Endothelial cell of umbilical vein (primary cell): ENCODE results near the gene DNAH6. TPM values are rescaled to one million over a fixed set of nuclear protein-coding genes. Genes with fewer than 3 reads are reported as not detected.
A peak's percentile ranks its signal among the peaks of the same experiment; 100 is the strongest.

Source experiments
- BruUV-seq: library from RNA; stranded (reverse); fragments of 400-500 nt; replicated peaks from 2 replicates; lab custom pipeline; 2021; lab: Mats Ljungman, UMichigan
- CTCF ChIA-PET: fragments of 300-600, 350-600 bp; sonication (Branson Sonifier 250); formaldehyde crosslinking; loops from one replicate; lab custom pipeline; 2021; ENCODE audit warnings: antibody characterized with exemption, inconsistent platforms; lab: Charles Lee
- POLR2A ChIA-PET: fragments of 300-600, 350-600 bp; sonication (Branson Sonifier 250); formaldehyde crosslinking; loops from one replicate; lab custom pipeline; 2021; ENCODE audit warnings: antibody characterized with exemption, inconsistent platforms; lab: Charles Lee
- DNase-seq: peaks from one replicate; pipeline ENCODE4 v3.0.0-alpha.2; 2011; ENCODE audit warnings: low read depth, low spot score
- FAIRE-seq: peaks from 2 replicates; lab custom pipeline; 2011; peaks lifted over from hg19 to GRCh38; lab: Jason Lieb, UNC
- H2AFZ ChIP-seq: 2 replicates; pipeline ENCODE4 v1.6.0; 2012; ENCODE audit warnings: low read depth, low read length, control low read depth, inconsistent platforms
- H3K27ac ChIP-seq: 2 replicates; pipeline ENCODE4 v1.5.1; 2011; ENCODE audit warnings: low read depth, mild to moderate bottlenecking, control low read depth, low read length, moderate library complexity; ENCODE audit not compliant: insufficient read depth
- H3K27me3 ChIP-seq, 2 experiments: 2 replicates each; pipeline versions ENCODE4 v1.6.0 to v1.6.1; 2011; ENCODE audit warnings: low read length in 2 of 2, mixed read lengths in 1 of 2; ENCODE audit not compliant: control insufficient read depth in 2 of 2, insufficient read depth in 2 of 2
- H3K36me3 ChIP-seq, 2 experiments: 2 replicates in 1 of 2; 3 replicates in 1 of 2; pipeline ENCODE4 v1.5.1; 2011; ENCODE audit warnings: low read length in 2 of 2, mild to moderate bottlenecking in 1 of 2, moderate library complexity in 1 of 2; ENCODE audit not compliant: control insufficient read depth in 2 of 2, insufficient read depth in 2 of 2; ENCODE audit errors: extremely low read depth in 1 of 2
- H3K4me1 ChIP-seq: 3 replicates; pipeline ENCODE4 v1.5.1; 2011; ENCODE audit warnings: mild to moderate bottlenecking, low read length; ENCODE audit not compliant: control insufficient read depth, insufficient read depth; ENCODE audit errors: extremely low read depth
- H3K4me2 ChIP-seq: 2 replicates; pipeline ENCODE4 v1.6.1; 2011; ENCODE audit warnings: low read length, control low read depth, mixed read lengths; ENCODE audit not compliant: insufficient read depth
- H3K4me3 ChIP-seq, 3 experiments: fragments of 200-600 bp in 1 of 3; sonication (generic), shearing (Covaris generic) in 1 of 3; replicated peaks in 1 of 3; 2 replicates each; pipeline ENCODE4 v1.5.1; 2011 to 2016; ENCODE audit warnings: control low read depth in 3 of 3, low read length in 3 of 3, mild to moderate bottlenecking in 2 of 3, inconsistent platforms in 1 of 3, low read depth in 1 of 3, moderate library complexity in 1 of 3; ENCODE audit not compliant: insufficient read depth in 1 of 3
- H3K79me2 ChIP-seq: 2 replicates; pipeline ENCODE4 v1.6.0; 2012; ENCODE audit warnings: low read length, inconsistent platforms; ENCODE audit not compliant: control insufficient read depth, insufficient read depth
- H3K9ac ChIP-seq: replicated peaks from 2 replicates; pipeline ENCODE3; 2011; ENCODE audit warnings: low read length, control low read depth; ENCODE audit not compliant: insufficient read depth; ENCODE audit errors: extremely low read depth
- H3K9me1 ChIP-seq: replicated peaks from 3 replicates; pipeline ENCODE4 v1.6.0; 2011; ENCODE audit warnings: mild to moderate bottlenecking, low read length; ENCODE audit not compliant: control insufficient read depth, insufficient read depth; ENCODE audit errors: extremely low read depth
- H3K9me3 ChIP-seq: replicated peaks from 2 replicates; pipeline ENCODE4 v1.5.1; 2012; ENCODE audit warnings: low read length, inconsistent platforms; ENCODE audit not compliant: control insufficient read depth, insufficient read depth
- H4K20me1 ChIP-seq: replicated peaks from 2 replicates; pipeline ENCODE3; 2011; ENCODE audit warnings: mild to moderate bottlenecking, low read length; ENCODE audit not compliant: control insufficient read depth, insufficient read depth; ENCODE audit errors: extremely low read depth
- EZH2 ChIP-seq: IDR thresholded peaks from 2 replicates; pipeline ENCODE4 v1.6.1; 2012; ENCODE audit warnings: borderline replicate concordance, low read depth, mild to moderate bottlenecking, moderate library complexity, low read length, inconsistent platforms; ENCODE audit not compliant: severe bottlenecking
- FOS ChIP-seq: IDR thresholded peaks from 2 replicates; pipeline ENCODE4 v1.6.1; 2011; ENCODE audit warnings: mild to moderate bottlenecking, low read length, moderate library complexity, borderline replicate concordance; ENCODE audit not compliant: insufficient read depth
- GATA2 ChIP-seq: IDR thresholded peaks from 2 replicates; pipeline ENCODE4 v1.7.0; 2011; ENCODE audit warnings: low read depth, mild to moderate bottlenecking, moderate library complexity, mixed read lengths, low read length; ENCODE audit not compliant: insufficient read length, insufficient read depth
- JUN ChIP-seq: IDR thresholded peaks from 2 replicates; pipeline ENCODE4 v1.6.1; 2011; ENCODE audit warnings: borderline replicate concordance, low read depth; ENCODE audit not compliant: insufficient read length, insufficient read depth
- MYC ChIP-seq: IDR thresholded peaks from one replicate; pipeline ENCODE4 v1.6.1; 2011; ENCODE audit warnings: mild to moderate bottlenecking, low read depth, low read length
- POLR2A ChIP-seq: IDR thresholded peaks from 2 replicates; pipeline ENCODE4 v1.6.1; 2012; ENCODE audit warnings: low read depth, mild to moderate bottlenecking, control low read depth, low read length
- POLR2AphosphoS5 ChIP-seq: IDR thresholded peaks from 2 replicates; pipeline ENCODE4 v1.6.1; 2012; ENCODE audit warnings: low read depth, mild to moderate bottlenecking, control low read depth, low read length, moderate library complexity; ENCODE audit not compliant: insufficient read depth
- dilution Hi-C: fragments of 300-500 bp; cut with MboI; formaldehyde crosslinking; loops from one replicate; pipeline ENCODE4 v1.15.0; 2019; ENCODE audit warnings: low sequenced_read_pairs; ENCODE audit not compliant: extremely low pct_ligation_motif_present
- intact Hi-C: fragments of 100-400 bp; cut with micrococcal nuclease; formaldehyde crosslinking; loops from one replicate; pipeline ENCODE4 v1.10.0; 2022
- polyA plus RNA-seq, 4 experiments: library from polyadenylated mRNA; depleted of rRNA in 3 of 4; stranded (reverse) in 3 of 4; unstranded in 1 of 4; fragments of >200 nt; gene quantifications; 2 replicates each; pipeline versions ENCODE4 v1.2.1 to v1.2.3, GENCODE V29; 2011 to 2012; ENCODE audit warnings: missing spikeins in 1 of 4
- total RNA-seq: library from RNA; stranded (reverse); gene quantifications from 2 replicates; pipeline ENCODE4 v1.2.3, GENCODE V29; 2021
- TF ChIP-seq, protein P1 (sequence below), 2 donors: IDR thresholded peaks; 1 replicate in 1 of 2; 2 replicates in 1 of 2; pipeline ENCODE4 v1.5.1; 2011; ENCODE audit warnings: low read length in 2 of 2, mild to moderate bottlenecking in 2 of 2, moderate library complexity in 2 of 2, control low read depth in 1 of 2, inconsistent platforms in 1 of 2, low read depth in 1 of 2; ENCODE audit not compliant: insufficient read depth in 1 of 2; ENCODE audit errors: extremely low read depth in 1 of 2
- TF ChIP-seq, protein P2 (sequence below): IDR thresholded peaks from 2 replicates; pipeline ENCODE4 v1.6.1; 2011; ENCODE audit not compliant: insufficient read depth, insufficient read length

Gene DNAH6
- total and polyA plus RNA-seq, 2 donors (not counting 3 experiments of a cell fraction or from before 2014, with no cell fraction given): 0.24 TPM; not detected in 1

DNA sequence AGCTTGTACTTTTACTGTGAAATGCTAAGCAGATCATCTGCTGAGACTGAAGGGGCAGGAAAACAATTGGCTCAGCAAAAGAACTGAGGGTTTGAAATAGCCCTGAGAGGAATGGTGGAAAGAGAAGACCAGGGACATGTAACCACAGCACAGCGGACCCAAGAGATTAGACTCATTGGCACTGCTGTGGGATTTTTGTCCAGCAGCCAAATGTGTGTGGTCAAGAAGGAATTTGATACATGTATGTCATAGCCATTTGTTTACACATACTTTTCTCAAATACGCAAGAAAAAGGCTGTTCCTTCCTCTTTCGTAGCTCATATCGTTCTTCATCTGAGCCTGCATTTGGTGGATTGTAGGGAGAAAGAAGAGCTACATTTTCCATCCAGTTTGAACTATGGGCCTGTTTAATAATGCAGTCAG lies 290.8 kb downstream of the DNAH6 start:
- no TSS peak for BruUV-seq
- no peaks in the 10 kb centered on the region for H3K79me2 ChIP-seq
- DNase-seq: peak; percentile 7
- CTCF ChIA-PET: no interaction called here
- H3K36me3 ChIP-seq: no peaks in the 10 kb centered on the region
- no peak overlapping the region for H3K4me2 ChIP-seq
- H2AFZ ChIP-seq: no peak overlapping the region
- dilution Hi-C loops (no loop called here), intact Hi-C loops (no loop called here)
- POLR2A ChIA-PET: no interaction called here
- no peaks in the 10 kb centered on the region for H3K27me3 ChIP-seq
- TF ChIP-seq EZH2 (no peak), GATA2 (no peak), POLR2AphosphoS5 (no peak), FOS (no peak), MYC (no peak), JUN (no peak), POLR2A (no peak)
- TF ChIP-seq, protein P1, sequence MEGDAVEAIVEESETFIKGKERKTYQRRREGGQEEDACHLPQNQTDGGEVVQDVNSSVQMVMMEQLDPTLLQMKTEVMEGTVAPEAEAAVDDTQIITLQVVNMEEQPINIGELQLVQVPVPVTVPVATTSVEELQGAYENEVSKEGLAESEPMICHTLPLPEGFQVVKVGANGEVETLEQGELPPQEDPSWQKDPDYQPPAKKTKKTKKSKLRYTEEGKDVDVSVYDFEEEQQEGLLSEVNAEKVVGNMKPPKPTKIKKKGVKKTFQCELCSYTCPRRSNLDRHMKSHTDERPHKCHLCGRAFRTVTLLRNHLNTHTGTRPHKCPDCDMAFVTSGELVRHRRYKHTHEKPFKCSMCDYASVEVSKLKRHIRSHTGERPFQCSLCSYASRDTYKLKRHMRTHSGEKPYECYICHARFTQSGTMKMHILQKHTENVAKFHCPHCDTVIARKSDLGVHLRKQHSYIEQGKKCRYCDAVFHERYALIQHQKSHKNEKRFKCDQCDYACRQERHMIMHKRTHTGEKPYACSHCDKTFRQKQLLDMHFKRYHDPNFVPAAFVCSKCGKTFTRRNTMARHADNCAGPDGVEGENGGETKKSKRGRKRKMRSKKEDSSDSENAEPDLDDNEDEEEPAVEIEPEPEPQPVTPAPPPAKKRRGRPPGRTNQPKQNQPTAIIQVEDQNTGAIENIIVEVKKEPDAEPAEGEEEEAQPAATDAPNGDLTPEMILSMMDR (IDR thresholded peaks at IDR 0.05; ENCODE audit: extremely low read depth in 1 of 2, insufficient read depth in 1 of 2, low read depth in 1 of 2, low read length in 2 of 2): no peak
- TF ChIP-seq, protein P2, sequence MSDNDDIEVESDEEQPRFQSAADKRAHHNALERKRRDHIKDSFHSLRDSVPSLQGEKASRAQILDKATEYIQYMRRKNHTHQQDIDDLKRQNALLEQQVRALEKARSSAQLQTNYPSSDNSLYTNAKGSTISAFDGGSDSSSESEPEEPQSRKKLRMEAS: no peak
- no peak for FAIRE-seq
- H3K9me3 ChIP-seq: no peaks in the 10 kb centered on the region
- H3K9me1 ChIP-seq: no peaks in the 10 kb centered on the region
- H3K4me1 ChIP-seq: no peaks in the 10 kb centered on the region
- H3K27ac ChIP-seq: no peak overlapping the region
- H4K20me1 ChIP-seq: no peaks in the 10 kb centered on the region
- no peak overlapping the region for H3K4me3 ChIP-seq
- no peak overlapping the region for H3K9ac ChIP-seq
